ENCODE results near the gene EEF2.

DNA sequence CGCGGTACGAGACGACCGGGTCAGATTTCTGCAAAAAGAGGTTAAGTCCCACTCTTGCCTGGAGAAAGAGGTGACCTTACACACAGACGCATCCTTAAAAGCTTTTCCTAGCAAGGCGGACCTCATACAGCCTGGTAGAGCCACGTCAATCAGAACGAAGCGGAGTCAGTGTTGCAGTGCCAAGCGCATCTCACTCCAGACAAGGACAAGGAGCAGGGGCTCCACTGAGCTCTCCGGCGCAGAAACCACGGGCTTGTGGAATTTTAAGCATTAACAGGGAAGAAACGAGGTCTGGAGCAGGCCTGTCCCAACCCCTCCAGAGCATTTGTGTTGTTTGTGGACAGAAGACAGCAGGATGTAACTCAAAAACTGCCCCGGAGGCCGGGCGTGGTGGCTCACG is 7.1 kb downstream of the EEF2 start:
- TF ChIP-seq HNF4G (IDR thresholded peaks at IDR 0.05): no peak
- no peak for TF ChIP-seq YY1 (IDR thresholded peaks at IDR 0.05)
- TF ChIP-seq, protein P1, sequence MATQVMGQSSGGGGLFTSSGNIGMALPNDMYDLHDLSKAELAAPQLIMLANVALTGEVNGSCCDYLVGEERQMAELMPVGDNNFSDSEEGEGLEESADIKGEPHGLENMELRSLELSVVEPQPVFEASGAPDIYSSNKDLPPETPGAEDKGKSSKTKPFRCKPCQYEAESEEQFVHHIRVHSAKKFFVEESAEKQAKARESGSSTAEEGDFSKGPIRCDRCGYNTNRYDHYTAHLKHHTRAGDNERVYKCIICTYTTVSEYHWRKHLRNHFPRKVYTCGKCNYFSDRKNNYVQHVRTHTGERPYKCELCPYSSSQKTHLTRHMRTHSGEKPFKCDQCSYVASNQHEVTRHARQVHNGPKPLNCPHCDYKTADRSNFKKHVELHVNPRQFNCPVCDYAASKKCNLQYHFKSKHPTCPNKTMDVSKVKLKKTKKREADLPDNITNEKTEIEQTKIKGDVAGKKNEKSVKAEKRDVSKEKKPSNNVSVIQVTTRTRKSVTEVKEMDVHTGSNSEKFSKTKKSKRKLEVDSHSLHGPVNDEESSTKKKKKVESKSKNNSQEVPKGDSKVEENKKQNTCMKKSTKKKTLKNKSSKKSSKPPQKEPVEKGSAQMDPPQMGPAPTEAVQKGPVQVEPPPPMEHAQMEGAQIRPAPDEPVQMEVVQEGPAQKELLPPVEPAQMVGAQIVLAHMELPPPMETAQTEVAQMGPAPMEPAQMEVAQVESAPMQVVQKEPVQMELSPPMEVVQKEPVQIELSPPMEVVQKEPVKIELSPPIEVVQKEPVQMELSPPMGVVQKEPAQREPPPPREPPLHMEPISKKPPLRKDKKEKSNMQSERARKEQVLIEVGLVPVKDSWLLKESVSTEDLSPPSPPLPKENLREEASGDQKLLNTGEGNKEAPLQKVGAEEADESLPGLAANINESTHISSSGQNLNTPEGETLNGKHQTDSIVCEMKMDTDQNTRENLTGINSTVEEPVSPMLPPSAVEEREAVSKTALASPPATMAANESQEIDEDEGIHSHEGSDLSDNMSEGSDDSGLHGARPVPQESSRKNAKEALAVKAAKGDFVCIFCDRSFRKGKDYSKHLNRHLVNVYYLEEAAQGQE (IDR thresholded peaks at IDR 0.05): no peak
- TF ChIP-seq, protein P2, sequence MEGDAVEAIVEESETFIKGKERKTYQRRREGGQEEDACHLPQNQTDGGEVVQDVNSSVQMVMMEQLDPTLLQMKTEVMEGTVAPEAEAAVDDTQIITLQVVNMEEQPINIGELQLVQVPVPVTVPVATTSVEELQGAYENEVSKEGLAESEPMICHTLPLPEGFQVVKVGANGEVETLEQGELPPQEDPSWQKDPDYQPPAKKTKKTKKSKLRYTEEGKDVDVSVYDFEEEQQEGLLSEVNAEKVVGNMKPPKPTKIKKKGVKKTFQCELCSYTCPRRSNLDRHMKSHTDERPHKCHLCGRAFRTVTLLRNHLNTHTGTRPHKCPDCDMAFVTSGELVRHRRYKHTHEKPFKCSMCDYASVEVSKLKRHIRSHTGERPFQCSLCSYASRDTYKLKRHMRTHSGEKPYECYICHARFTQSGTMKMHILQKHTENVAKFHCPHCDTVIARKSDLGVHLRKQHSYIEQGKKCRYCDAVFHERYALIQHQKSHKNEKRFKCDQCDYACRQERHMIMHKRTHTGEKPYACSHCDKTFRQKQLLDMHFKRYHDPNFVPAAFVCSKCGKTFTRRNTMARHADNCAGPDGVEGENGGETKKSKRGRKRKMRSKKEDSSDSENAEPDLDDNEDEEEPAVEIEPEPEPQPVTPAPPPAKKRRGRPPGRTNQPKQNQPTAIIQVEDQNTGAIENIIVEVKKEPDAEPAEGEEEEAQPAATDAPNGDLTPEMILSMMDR (IDR thresholded peaks at IDR 0.05; ENCODE audit: low read depth, low read length, missing input control): no peak
- no peak for TF ChIP-seq SP1 (IDR thresholded peaks at IDR 0.05)
- TF ChIP-seq RAD21 (IDR thresholded peaks at IDR 0.05): no peak
- no peak for TF ChIP-seq JUND (IDR thresholded peaks at IDR 0.05)
- TF ChIP-seq, protein P3, sequence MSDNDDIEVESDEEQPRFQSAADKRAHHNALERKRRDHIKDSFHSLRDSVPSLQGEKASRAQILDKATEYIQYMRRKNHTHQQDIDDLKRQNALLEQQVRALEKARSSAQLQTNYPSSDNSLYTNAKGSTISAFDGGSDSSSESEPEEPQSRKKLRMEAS (IDR thresholded peaks at IDR 0.05): no peak
